GM06990 (cell line): Measurements from ENCODE around the gene SYNE2.

ENCODE experiments used
- DNase-seq: peaks from one replicate; pipeline ENCODE4 v3.0.0-alpha.2; 2011; ENCODE audit not compliant: insufficient read length; ENCODE audit errors: extremely low read depth
- H3K27me3 ChIP-seq: replicated peaks from 2 replicates; pipeline ENCODE4 v1.6.0; 2011; ENCODE audit warnings: low read length; ENCODE audit not compliant: control insufficient read depth, insufficient read depth
- H3K36me3 ChIP-seq: 2 replicates; pipeline ENCODE4 v1.5.1; 2011; ENCODE audit warnings: low read length; ENCODE audit not compliant: control insufficient read depth, insufficient read depth
- H3K4me3 ChIP-seq: replicated peaks from 2 replicates; pipeline ENCODE4 v1.5.1; 2011; ENCODE audit warnings: low read depth, mild to moderate bottlenecking, control low read depth, low read length
- CTCF ChIP-seq: IDR thresholded peaks from 2 replicates; pipeline ENCODE4 v1.5.1; 2011; ENCODE audit warnings: low read length, control low read depth, mild to moderate bottlenecking, inconsistent platforms; ENCODE audit not compliant: insufficient read depth, poor library complexity, severe bottlenecking

The SYNE2 gene

GRCh38 chr14:64218344-64219240 lies 365.8 kb downstream of the SYNE2 start:
- Histone ChIP-seq H3K36me3 (peaks cover 22% of the 10 kb centered on the region), H3K27me3 (no peaks in the 10 kb centered on the region), H3K4me3 (no peak overlapping the region)
- TF ChIP-seq CTCF: no peak
- DNase-seq: no peak

GRCh38 chr14:64220056-64220455 lies 367.3 kb downstream of the SYNE2 start:
- DNase-seq: no peak
- no peak for TF ChIP-seq CTCF
- H3K36me3 ChIP-seq: peaks cover 17% of the 10 kb centered on the region
- H3K27me3 ChIP-seq: no peaks in the 10 kb centered on the region
- H3K4me3 ChIP-seq: no peak overlapping the region

- Histone ChIP-seq H3K36me3 (peaks cover 17% of the 10 kb centered on the region), H3K4me3 (no peak overlapping the region), H3K27me3 (no peaks in the 10 kb centered on the region)
- no peak for DNase-seq
- no peak for TF ChIP-seq CTCF
These were observed 367.7 kb downstream of the SYNE2 start for GRCh38 chr14:64220466-64220865.

- no peak overlapping the region for H3K4me3 ChIP-seq
- peaks cover 15% of the 10 kb centered on the region for H3K36me3 ChIP-seq
- no peak for DNase-seq
- no peak for TF ChIP-seq CTCF
- H3K27me3 ChIP-seq: no peaks in the 10 kb centered on the region
These were observed 368.7 kb downstream of the SYNE2 start for GRCh38 chr14:64221391-64222003.

- Histone ChIP-seq H3K4me3 (no peak overlapping the region), H3K27me3 (no peaks in the 10 kb centered on the region), H3K36me3 (peaks cover 13% of the 10 kb centered on the region)
- no peak for DNase-seq
- TF ChIP-seq CTCF: no peak
These were observed 372.4 kb downstream of the SYNE2 start for GRCh38 chr14:64225151-64225757.
